Measurements from ENCODE around the gene CINP. TPM values are rescaled to one million over a fixed set of nuclear protein-coding genes. Genes with fewer than 3 reads are reported as not detected.
"Not testable (repeated sequence)": the region's sequence is repeated elsewhere in the genome, so short reads cannot be mapped to it uniquely, and the experiment has no call there.

The CINP gene
- total RNA-seq, 4 donors from 2014 or later: 5.8 to 29.9 (median 24.8) TPM

GRCh38 chr14:102303664-102304063 lies 59.0 kb downstream of the CINP start:
- Histone ChIP-seq H3K27me3 (no peaks in the 10 kb centered on the region), H3K9me3 (no peaks in the 10 kb centered on the region), H3K4me3 (no peak overlapping the region), H3K4me1 (peaks cover 0 to 9% (median 0%) of the 10 kb centered on the region in 4 donors), H3K27ac (no peak overlapping the region), H3K36me3 (no peaks in the 10 kb centered on the region)
- TF ChIP-seq POLR2A (IDR thresholded peaks at IDR 0.05): no peak
- TF ChIP-seq, protein P1, sequence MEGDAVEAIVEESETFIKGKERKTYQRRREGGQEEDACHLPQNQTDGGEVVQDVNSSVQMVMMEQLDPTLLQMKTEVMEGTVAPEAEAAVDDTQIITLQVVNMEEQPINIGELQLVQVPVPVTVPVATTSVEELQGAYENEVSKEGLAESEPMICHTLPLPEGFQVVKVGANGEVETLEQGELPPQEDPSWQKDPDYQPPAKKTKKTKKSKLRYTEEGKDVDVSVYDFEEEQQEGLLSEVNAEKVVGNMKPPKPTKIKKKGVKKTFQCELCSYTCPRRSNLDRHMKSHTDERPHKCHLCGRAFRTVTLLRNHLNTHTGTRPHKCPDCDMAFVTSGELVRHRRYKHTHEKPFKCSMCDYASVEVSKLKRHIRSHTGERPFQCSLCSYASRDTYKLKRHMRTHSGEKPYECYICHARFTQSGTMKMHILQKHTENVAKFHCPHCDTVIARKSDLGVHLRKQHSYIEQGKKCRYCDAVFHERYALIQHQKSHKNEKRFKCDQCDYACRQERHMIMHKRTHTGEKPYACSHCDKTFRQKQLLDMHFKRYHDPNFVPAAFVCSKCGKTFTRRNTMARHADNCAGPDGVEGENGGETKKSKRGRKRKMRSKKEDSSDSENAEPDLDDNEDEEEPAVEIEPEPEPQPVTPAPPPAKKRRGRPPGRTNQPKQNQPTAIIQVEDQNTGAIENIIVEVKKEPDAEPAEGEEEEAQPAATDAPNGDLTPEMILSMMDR (IDR thresholded peaks at IDR 0.05): no peak
- no peak for DNase-seq

- not testable (repeated sequence) for H3K36me3 ChIP-seq, H3K4me3 ChIP-seq, H3K9me3 ChIP-seq, H3K27me3 ChIP-seq, H3K27ac ChIP-seq, H3K4me1 ChIP-seq
- DNase-seq: peak in 1 of 3 donors; percentile 14
Observed at GRCh38 chr14:102298303-102299070, 64.2 kb downstream of the CINP start.

Other genes with a start within 250 kb of the CINP start
- 10 to 100 TPM; 27.6 to 36.7 (median 33.6) TPM for gene WDR20, start 223.0 kb downstream of the CINP start, total RNA-seq
- 10 to 100 TPM in 2 of 4 donors, 1 to 10 TPM in 2; 4.6 to 30.5 (median 14.6) TPM for gene MOK, start 57.7 kb downstream of the CINP start, total RNA-seq
- 10 to 100 TPM; 11.9 to 42.1 (median 27.2) TPM for gene ZNF839, start 43.1 kb downstream of the CINP start, total RNA-seq
- gene TECPR2, start 51 bp upstream of the CINP start, total RNA-seq: 10 to 100 TPM; 21.5 to 45.3 (median 22.4) TPM
- 100 to 1,000 TPM in 3 of 4 donors, 10 to 100 TPM in 1; 52.8 to 450 (median 392) TPM for gene ANKRD9, start 146.9 kb upstream of the CINP start, total RNA-seq
- 10 to 100 TPM; 16.5 to 26.3 (median 21.1) TPM for gene RCOR1, start 229.8 kb upstream of the CINP start, total RNA-seq